ENCODE measurements around the gene TOP1.

TOP1 gene

DNA sequence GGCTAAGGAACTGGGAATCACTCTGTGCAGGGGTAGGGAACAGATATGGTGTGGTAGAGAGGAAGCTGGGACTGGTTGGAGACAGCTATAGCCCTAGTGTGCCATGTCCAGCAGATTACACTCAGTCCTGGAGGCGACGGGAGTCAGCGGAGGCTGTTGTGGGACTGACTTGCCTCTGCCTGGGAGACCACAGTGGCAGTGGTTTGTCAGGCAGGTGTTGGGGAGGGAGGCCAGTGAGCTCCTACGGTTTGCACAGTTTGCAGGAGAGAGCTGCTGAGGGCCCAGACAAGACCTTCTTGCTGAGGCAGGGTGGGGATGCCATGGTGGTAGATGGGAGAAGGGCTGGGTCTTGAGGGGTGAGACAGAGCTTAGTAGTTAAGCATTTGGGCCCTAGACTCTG is 113.6 kb downstream of the TOP1 start:
- Mint-ChIP-seq H3K27ac (peak overlapping the region; percentile 67), H3K9me3 (no peaks in the 10 kb centered on the region), H3K4me3 (no peak overlapping the region), H3K4me1 (peaks cover 84% of the 10 kb centered on the region), H3K36me3 (peaks cover 6% of the 10 kb centered on the region), H3K27me3 (no peaks in the 10 kb centered on the region)
- no peak for ATAC-seq

DNA sequence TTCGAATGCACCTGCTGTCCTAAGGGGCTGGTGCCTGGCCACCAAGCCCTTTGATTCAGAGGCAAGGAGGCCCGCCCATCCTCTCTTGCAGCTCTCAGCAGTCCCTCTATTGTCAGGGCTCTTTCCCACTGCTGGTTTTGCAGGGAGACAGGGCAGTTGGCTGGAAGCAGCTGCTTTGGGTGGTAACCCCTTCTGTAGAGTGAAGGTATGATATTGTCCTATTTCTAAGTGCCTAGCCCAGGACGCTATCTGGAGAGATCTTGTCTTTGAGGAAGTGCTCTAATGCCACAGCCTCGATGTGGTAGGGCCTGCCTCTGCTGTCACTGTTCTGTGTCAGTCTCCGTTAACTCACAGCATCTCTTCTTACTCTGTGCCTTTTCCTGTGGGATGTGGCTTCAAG is 114.3 kb downstream of the TOP1 start:
- H3K27me3 Mint-ChIP-seq, result no peaks in the 10 kb centered on the region
- peak; percentile 61 for ATAC-seq
- peaks cover 6% of the 10 kb centered on the region for H3K36me3 Mint-ChIP-seq
- H3K4me3 Mint-ChIP-seq, result no peak overlapping the region
- H3K4me1 Mint-ChIP-seq, result peaks cover 85% of the 10 kb centered on the region
- H3K9me3 Mint-ChIP-seq, result no peaks in the 10 kb centered on the region
- H3K27ac Mint-ChIP-seq, result peak overlapping the region; percentile 61

DNA sequence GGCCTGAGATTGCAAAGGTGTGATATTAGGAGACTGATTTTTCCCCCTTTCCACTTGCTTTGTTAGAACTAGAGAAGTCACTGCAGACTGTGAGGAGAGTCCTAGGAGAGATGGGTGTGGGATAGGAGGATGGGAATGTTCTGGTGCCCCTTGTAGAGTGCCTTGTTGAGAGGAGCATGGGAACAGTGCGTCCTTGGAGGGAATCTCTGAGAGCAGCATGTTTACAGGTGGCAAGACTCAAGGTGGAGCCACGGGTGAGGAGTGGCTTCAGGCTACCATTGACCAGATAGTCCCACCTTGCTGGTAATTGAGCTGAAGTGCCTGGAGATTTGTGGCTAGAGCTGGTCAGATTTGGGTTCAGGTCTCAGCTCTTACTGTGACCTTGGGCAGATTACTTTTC is 114.7 kb downstream of the TOP1 start:
- H3K36me3 Mint-ChIP-seq, result peaks cover 6% of the 10 kb centered on the region
- H3K4me3 Mint-ChIP-seq, result no peak overlapping the region
- no peaks in the 10 kb centered on the region for H3K27me3 Mint-ChIP-seq
- H3K4me1 Mint-ChIP-seq, result peaks cover 81% of the 10 kb centered on the region
- no peaks in the 10 kb centered on the region for H3K9me3 Mint-ChIP-seq
- peak overlapping the region; percentile 61 for H3K27ac Mint-ChIP-seq
- ATAC-seq, result no peak

DNA sequence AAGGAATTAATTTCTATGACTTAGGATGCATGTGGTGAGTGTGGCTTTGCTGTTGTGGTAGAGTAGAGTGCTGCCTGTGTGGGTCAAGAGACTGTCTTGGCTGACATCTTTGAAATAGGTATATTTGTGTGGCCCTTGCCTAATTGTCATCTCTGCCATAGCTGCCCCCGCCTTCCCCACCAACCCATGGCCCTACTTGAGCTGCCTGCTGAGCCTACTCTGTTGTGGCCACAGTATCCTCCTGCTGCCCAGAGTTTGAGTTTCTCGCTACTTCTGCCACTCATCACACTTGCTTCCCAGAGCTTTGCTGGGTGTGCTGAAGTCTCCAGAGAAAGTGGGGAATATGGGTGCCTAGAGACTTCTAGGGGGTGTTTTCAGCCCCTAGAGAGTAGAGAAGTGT is 116.7 kb downstream of the TOP1 start:
- Mint-ChIP-seq H3K36me3 (peaks cover 12% of the 10 kb centered on the region), H3K27ac (no peak overlapping the region), H3K27me3 (no peaks in the 10 kb centered on the region), H3K9me3 (no peaks in the 10 kb centered on the region), H3K4me3 (no peak overlapping the region), H3K4me1 (peaks cover 71% of the 10 kb centered on the region)
- ATAC-seq, result no peak

DNA sequence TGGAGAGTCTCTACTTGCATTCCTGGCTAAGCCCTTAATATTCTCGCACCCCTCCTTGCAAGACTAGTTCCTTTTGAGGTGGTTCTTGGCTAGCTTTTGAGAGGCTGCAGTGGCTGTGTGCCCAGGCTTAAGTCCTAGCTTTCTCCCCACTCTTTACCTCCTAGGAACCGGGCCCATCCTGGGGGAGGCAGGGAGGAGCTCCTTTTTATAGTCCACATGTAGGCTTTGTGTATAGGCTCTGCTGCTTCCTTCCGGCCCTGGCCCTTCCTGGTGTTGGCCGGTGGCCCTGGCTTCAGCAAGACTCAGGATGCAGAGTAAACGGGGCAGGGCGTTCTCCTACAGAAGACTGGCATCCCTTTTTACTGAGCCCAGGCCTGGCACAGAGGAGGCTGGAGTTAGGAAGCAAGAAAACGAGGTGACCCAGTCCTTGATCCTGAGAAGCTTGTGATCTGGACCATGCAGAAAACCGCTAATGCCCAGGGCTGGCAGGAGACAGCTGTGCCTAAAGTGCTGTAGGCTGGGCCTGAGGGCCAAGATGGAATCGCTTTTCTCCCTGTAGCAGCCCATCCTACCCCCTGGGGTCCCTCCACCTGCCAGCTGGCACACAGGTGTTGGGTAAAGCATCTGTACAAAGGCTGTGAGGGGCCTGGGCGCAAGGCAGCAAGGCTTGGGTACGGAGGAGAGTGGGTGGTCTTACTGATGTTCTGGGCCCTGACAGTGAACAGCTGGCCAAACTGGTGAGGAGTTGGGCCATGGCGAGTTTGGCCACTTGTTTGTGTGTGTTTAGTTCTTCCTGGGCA is 117.4 kb downstream of the TOP1 start:
- Mint-ChIP-seq H3K36me3 (peaks cover 12% of the 10 kb centered on the region), H3K27me3 (no peaks in the 10 kb centered on the region), H3K4me3 (no peak overlapping the region), H3K27ac (peak overlapping the region; percentile 50), H3K4me1 (peaks cover 71% of the 10 kb centered on the region), H3K9me3 (no peaks in the 10 kb centered on the region)
- ATAC-seq, result no peak

DNA sequence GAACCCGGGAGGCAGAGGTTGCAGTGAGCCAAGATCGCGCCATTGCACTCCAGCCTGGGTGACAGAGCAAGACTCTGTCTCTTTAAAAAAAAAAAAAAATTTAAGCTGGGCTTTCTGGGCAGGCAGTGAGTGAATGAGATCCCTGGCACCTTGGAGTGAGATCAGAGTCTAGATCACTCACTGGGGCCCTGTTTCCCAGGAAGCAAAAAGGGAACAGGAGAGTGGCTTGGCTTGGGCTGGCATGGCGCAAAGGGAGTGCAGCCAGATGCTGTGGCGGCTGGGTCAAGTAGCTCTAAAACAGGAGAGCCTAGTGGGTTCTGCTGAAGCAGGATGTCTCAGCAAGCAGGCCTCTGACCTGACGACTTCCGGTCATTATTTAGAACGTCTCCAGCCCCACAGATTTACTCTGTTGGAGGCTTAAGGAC is 119.2 kb downstream of the TOP1 start:
- H3K4me1 Mint-ChIP-seq, result peaks cover 60% of the 10 kb centered on the region
- H3K27me3 Mint-ChIP-seq, result no peaks in the 10 kb centered on the region
- H3K4me3 Mint-ChIP-seq, result no peak overlapping the region
- no peak for ATAC-seq
- peaks cover 12% of the 10 kb centered on the region for H3K36me3 Mint-ChIP-seq
- no peak overlapping the region for H3K27ac Mint-ChIP-seq
- H3K9me3 Mint-ChIP-seq, result no peaks in the 10 kb centered on the region

DNA sequence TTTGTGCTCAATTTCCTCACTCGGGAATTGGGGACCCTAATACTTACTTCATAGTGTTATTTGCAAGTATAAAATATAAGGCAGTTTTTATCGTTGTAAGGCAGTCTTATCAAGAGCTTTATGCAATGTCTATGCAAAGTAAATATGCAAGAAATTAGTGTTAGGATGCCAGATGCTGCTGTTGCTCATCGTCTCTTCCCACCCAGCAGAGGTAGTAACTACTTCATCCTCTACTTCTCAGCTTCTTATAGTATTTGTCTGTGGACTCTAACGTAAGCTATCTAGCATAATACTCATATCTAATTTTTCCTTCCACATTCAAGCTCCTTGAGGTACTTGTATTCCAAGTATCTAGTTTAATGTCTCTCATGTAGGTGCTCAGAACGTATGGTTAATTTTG is 120.3 kb downstream of the TOP1 start:
- Mint-ChIP-seq H3K4me3 (no peak overlapping the region), H3K27me3 (no peaks in the 10 kb centered on the region), H3K27ac (no peak overlapping the region), H3K9me3 (no peaks in the 10 kb centered on the region), H3K4me1 (peaks cover 57% of the 10 kb centered on the region), H3K36me3 (peaks cover 12% of the 10 kb centered on the region)
- ATAC-seq, result no peak

DNA sequence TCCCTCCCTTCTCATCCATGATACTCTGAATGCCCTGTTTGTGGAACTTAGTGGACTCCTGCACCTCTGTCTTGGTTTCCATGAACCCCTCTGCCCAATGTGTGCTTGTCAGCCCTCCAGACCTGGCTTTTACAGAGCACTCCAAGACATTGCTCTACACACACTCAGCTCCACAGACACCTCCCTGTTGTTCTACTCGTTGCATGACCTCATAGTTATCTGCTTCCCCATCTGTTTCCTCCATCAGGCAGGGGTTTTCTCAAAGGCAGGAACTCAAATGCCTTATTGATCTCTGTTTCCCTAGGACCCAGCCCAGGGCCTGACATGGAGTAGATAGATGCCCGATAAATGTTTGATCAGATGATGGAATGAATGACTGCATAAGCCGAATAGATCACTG is 122.0 kb downstream of the TOP1 start:
- H3K27me3 Mint-ChIP-seq, result no peaks in the 10 kb centered on the region
- peaks cover 60% of the 10 kb centered on the region for H3K4me1 Mint-ChIP-seq
- no peak for ATAC-seq
- H3K36me3 Mint-ChIP-seq, result peaks cover 12% of the 10 kb centered on the region
- no peaks in the 10 kb centered on the region for H3K9me3 Mint-ChIP-seq
- no peak overlapping the region for H3K27ac Mint-ChIP-seq
- H3K4me3 Mint-ChIP-seq, result no peak overlapping the region

DNA sequence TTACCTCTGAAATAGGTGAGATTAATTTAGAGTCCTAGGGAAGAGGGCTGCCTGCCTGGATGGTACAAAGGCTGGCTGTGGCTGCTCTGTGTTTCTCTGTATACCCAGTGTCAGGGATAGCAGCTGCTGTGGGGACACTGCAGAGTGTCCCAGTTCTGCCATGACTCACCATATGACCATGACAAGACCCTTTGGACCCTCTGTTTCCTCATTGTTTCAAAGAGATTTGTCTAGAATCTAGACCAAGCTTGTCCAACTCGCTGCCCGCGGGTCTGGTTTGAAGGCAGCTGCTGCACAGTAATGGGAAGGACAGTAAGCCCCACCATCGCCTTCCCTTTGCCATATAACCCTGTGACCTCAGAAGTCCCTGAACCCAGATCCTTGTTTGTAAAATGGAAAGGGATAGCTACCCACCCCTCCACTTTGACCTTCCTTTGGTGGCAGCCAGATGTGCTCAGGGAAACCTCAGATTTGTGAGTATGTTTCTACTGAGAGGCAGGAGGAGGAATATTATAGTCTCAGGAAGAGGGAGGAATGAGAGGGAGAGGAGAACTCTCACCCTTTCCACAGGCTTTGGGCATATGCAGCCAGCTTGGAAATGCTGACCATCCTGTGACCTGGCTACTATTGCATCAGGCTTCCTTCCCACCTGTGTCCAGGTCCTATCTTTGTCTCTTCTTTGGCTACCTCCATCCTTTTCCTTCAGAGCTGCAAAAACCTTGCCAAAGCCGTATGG is 122.7 kb downstream of the TOP1 start:
- H3K27ac Mint-ChIP-seq, result no peak overlapping the region
- no peaks in the 10 kb centered on the region for H3K9me3 Mint-ChIP-seq
- H3K4me1 Mint-ChIP-seq, result peaks cover 57% of the 10 kb centered on the region
- ATAC-seq, result no peak
- H3K4me3 Mint-ChIP-seq, result no peak overlapping the region
- no peaks in the 10 kb centered on the region for H3K27me3 Mint-ChIP-seq
- H3K36me3 Mint-ChIP-seq, result peaks cover 10% of the 10 kb centered on the region

DNA sequence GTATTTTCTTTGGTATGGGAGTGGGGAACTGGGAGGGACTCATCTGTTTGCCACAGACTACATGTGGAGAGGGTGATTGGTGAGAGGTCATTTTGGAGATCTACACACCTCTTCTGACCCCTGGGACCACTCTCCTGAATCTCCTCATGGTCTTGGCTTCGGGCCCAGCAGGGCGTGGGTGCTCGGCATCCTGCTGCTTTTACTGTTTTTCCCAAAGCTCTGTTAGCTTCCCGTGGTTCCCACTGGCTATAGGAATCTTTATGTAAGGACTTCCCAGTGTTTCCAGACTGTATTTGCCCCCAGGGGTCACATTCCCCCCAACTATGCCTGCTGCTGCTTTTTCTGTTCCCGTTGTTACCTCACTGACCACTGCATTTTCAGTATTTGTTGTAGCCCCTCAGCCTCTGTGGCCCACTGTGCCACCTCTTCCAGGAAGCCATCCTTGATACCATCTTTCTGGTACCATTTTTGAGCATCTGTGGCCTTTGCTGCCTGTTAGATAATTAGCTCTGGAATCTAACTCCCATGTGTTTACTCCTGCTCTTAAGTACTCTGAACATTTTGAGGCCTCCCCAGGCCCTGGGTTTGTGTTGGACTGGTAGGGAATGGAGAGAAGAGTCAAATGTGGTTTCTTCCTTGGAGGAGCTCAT is 123.6 kb downstream of the TOP1 start:
- Mint-ChIP-seq H3K36me3 (peaks cover 6% of the 10 kb centered on the region), H3K27ac (peak overlapping the region; percentile 47), H3K27me3 (no peaks in the 10 kb centered on the region), H3K9me3 (no peaks in the 10 kb centered on the region), H3K4me3 (no peak overlapping the region), H3K4me1 (peaks cover 57% of the 10 kb centered on the region)
- ATAC-seq, result no peak

DNA sequence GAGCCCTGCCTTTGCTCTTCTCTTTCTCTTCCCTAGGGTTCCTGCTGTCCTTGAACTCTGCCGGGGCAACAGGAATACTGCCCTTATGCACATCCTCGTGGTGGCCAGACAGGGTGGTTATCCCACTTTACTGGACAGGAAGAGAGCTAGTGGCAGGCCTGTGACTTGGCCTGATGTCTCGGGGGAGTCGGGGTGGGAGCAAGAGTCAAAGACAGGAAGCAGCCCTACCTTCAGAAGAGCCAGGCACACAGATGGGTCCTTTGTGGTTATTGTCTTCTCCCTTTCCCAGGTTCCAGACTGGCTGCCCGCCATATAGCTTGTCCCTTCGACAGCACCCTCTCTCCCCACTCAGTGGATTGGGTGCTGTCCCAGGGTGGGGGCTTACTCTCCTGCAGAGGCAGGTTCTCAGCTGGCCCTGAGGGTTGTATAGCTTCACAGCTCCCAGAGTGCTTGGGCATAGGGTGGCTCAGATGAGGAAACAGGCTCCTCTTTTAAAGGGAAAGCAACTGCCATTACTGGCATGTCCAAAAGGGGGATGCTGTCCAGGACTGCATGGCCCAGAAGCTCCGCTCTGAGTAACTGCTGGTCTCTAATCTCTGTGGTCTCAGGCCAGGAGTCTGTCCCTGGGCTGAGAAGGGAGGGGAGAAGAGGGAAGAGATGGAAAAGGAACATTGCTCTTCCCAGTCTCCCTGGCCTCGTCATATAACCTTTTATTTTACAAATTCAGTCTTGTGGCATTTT is 126.0 kb downstream of the TOP1 start:
- Mint-ChIP-seq H3K4me3 (no peak overlapping the region), H3K27ac (peak overlapping the region; percentile 48), H3K27me3 (no peaks in the 10 kb centered on the region), H3K4me1 (peaks cover 71% of the 10 kb centered on the region), H3K9me3 (no peaks in the 10 kb centered on the region), H3K36me3 (peaks cover 4% of the 10 kb centered on the region)
- ATAC-seq, result no peak

DNA sequence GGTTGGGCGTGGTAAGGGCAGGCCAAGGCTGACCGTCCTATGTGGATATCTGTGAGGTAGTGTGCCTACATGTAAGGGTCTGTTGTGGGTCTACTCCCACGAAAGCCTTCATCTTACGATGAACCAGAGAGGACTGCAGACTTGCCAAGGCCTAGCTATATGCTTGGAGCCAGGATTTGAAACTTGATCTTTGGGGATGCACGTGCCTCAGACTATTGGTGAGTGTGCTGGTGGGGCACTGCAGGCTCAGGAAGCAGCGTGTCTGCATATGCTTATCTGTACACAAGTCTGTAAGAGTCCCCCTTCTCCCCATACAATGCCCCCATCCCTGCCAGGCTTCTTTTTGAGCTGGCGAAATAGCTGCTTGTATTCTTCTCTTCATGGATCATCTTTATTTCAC is 126.6 kb downstream of the TOP1 start:
- peak overlapping the region; percentile 48 for H3K27ac Mint-ChIP-seq

DNA sequence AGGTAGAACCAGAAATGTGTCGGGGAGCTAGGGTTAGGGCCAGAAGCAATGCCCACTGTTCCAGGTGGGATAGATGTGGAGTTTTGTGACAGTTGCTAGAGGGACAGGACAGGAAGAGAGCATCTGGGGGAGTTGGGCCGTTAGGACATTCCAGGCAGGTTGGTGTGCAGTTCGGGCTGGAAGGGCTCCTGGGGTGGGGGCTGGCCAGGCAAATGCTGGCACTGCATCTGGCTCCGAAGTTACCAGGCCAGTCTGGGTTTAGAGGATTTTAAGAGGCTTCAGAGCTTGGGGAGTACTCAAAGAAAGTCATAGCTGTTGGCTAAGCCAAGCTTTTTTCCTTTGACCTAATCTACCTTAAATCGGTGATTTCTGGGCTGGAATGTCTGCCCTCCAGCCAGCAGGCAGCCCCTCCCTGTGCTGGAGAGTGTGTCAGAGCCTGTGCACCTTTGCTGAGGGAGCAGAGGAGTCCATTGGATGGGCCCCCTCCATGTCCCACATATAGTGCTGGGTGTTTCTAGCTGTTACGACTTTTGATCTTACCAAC is 129.5 kb downstream of the TOP1 start:
- Mint-ChIP-seq H3K27ac (peak overlapping the region; percentile 89), H3K9me3 (no peaks in the 10 kb centered on the region), H3K36me3 (peaks cover 34% of the 10 kb centered on the region), H3K4me1 (peaks cover 64% of the 10 kb centered on the region), H3K27me3 (no peaks in the 10 kb centered on the region), H3K4me3 (no peak overlapping the region)
- ATAC-seq, result no peak

More for the DNA sequence above, 126.6 kb downstream of the TOP1 start:
- Mint-ChIP-seq H3K36me3 (peaks cover 10% of the 10 kb centered on the region), H3K4me1 (peaks cover 74% of the 10 kb centered on the region), H3K4me3 (no peak overlapping the region), H3K9me3 (no peaks in the 10 kb centered on the region), H3K27me3 (no peaks in the 10 kb centered on the region)
- ATAC-seq, result no peak

DNA sequence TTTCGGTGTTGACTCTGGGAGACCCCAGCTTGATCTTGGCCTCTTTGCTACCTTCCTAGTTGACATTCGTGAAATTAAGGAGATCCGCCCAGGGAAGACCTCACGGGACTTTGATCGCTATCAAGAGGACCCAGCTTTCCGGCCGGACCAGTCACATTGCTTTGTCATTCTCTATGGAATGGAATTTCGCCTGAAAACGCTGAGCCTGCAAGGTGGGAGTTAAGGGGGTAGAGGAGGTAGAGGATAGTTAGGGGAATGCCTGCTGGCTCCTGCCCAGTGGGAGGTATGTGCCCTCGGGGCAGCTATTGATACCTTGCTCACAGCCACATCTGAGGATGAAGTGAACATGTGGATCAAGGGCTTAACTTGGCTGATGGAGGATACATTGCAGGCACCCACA is 130.9 kb downstream of the TOP1 start:
- H3K27me3 Mint-ChIP-seq, result no peaks in the 10 kb centered on the region
- peak overlapping the region; percentile 89 for H3K27ac Mint-ChIP-seq
- ATAC-seq, result no peak
- H3K4me3 Mint-ChIP-seq, result no peak overlapping the region
- peaks cover 48% of the 10 kb centered on the region for H3K36me3 Mint-ChIP-seq
- peaks cover 56% of the 10 kb centered on the region for H3K4me1 Mint-ChIP-seq
- no peaks in the 10 kb centered on the region for H3K9me3 Mint-ChIP-seq

DNA sequence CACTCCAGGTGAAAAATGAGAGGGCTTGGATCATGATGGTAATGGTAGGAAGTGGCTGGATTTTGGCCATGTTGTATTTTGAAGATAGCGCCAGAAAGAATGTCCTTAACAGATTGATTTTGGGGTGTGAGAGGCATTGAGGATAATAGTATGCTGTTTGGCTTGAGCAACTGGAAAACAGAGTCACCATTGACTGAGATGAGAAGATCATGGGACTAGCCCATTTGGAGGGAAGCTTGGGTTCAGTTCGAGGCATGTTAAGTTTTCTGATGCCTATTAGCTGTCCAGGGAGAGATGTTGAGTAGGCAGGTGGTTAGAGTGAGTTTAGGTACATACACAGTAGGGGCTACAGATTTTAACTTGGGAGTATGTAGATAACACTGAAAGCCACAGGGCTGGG is 132.1 kb downstream of the TOP1 start:
- Mint-ChIP-seq H3K27me3 (no peaks in the 10 kb centered on the region), H3K4me3 (no peak overlapping the region)

More for the DNA sequence above, 132.1 kb downstream of the TOP1 start:
- Mint-ChIP-seq H3K27ac (peak overlapping the region; percentile 89), H3K4me1 (peaks cover 48% of the 10 kb centered on the region), H3K36me3 (peaks cover 57% of the 10 kb centered on the region), H3K9me3 (no peaks in the 10 kb centered on the region)
- ATAC-seq, result no peak
